ENCODE data around the gene CHI3L2. TPM values are rescaled to one million over a fixed set of nuclear protein-coding genes. Genes with fewer than 3 reads are reported as not detected.

The CHI3L2 gene
- total and polyA plus RNA-seq, 3 donors from 2014 or later: 0.55 to 5.0 (median 4.3) TPM

DNA sequence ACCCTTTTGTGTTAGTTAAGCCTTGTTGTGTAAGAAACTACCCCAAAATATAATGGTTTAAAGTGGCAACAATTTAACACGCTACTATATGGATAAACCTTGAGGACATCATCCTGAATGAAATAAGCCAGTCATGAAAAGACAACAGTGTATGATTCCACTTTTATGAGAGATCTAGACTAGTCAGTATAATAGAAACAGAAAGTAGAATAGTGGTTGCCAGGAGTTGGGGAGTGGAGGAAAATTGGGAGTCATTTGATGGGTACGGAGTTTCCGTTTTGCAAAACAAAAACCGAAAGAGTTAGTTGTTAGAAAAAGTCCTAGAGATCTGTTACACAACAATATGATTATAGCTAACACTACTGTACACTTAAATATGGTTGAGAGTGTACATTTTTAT lies 47.1 kb downstream of the CHI3L2 start:
- H3K27me3 ChIP-seq: no peaks in the 10 kb centered on the region
- H3K9me3 ChIP-seq: no peaks in the 10 kb centered on the region
- peaks cover 6% of the 10 kb centered on the region for H3K4me1 ChIP-seq
- TF ChIP-seq, protein P1, sequence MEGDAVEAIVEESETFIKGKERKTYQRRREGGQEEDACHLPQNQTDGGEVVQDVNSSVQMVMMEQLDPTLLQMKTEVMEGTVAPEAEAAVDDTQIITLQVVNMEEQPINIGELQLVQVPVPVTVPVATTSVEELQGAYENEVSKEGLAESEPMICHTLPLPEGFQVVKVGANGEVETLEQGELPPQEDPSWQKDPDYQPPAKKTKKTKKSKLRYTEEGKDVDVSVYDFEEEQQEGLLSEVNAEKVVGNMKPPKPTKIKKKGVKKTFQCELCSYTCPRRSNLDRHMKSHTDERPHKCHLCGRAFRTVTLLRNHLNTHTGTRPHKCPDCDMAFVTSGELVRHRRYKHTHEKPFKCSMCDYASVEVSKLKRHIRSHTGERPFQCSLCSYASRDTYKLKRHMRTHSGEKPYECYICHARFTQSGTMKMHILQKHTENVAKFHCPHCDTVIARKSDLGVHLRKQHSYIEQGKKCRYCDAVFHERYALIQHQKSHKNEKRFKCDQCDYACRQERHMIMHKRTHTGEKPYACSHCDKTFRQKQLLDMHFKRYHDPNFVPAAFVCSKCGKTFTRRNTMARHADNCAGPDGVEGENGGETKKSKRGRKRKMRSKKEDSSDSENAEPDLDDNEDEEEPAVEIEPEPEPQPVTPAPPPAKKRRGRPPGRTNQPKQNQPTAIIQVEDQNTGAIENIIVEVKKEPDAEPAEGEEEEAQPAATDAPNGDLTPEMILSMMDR (IDR thresholded peaks at IDR 0.05): no peak
- no peak for TF ChIP-seq POLR2A (IDR thresholded peaks at IDR 0.05)
- no peak overlapping the region for H3K27ac ChIP-seq
- no peak for DNase-seq
- no peak overlapping the region for H3K4me3 ChIP-seq
- no peaks in the 10 kb centered on the region for H3K36me3 ChIP-seq (ENCODE audit: low read depth, missing control alignments)
- 89 to 94% methylated on average over 4 of the region's 4 CpGs for WGBS, 2 donors
- intact Hi-C loops (cut with DNase I; ENCODE audit: low total_unique reads): no loop called here

DNA sequence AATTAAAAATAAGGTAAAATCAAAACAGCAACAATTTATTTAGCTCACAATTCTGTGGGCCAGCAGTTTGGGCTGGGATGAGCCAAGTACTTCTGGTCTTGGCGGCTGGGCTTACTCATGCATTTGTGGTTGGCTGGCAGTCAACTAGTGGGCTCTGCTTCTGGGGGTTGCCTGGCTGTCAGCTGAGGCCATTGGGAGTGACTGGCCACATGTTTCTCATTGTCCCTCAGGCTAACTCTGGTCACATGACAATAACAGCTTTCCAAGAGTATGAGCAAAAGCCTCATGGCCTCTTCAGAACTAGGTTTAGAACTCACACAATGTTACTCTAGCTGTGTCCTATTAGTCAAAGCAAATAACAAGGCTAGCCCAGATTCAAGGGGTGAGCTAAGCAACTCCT lies 47.6 kb downstream of the CHI3L2 start:
- WGBS, 2 donors: 58 to 67% methylated on average over 1 of the region's 1 CpG

GRCh38 chr1:111275780-111276433 lies 48.4 kb downstream of the CHI3L2 start:
- no peaks in the 10 kb centered on the region for H3K9me3 ChIP-seq
- peaks cover 4% of the 10 kb centered on the region for H3K4me1 ChIP-seq
- no peak overlapping the region for H3K27ac ChIP-seq
- intact Hi-C loops (cut with DNase I; ENCODE audit: low total_unique reads): no loop called here
- no peaks in the 10 kb centered on the region for H3K27me3 ChIP-seq
- H3K4me3 ChIP-seq: no peak overlapping the region
- TF ChIP-seq, protein P1 (IDR thresholded peaks at IDR 0.05): no peak
- TF ChIP-seq POLR2A (IDR thresholded peaks at IDR 0.05): no peak
- DNase-seq: no peak
- no peaks in the 10 kb centered on the region for H3K36me3 ChIP-seq (ENCODE audit: low read depth, missing control alignments)

More for the DNA sequence above, 47.6 kb downstream of the CHI3L2 start:
- Histone ChIP-seq H3K27ac (no peak overlapping the region), H3K36me3 (ENCODE audit: low read depth, missing control alignments) (no peaks in the 10 kb centered on the region), H3K4me1 (peaks cover 6% of the 10 kb centered on the region), H3K4me3 (no peak overlapping the region), H3K27me3 (no peaks in the 10 kb centered on the region), H3K9me3 (no peaks in the 10 kb centered on the region)
- no peak for DNase-seq
- intact Hi-C loops (cut with DNase I; ENCODE audit: low total_unique reads): no loop called here
- TF ChIP-seq, protein P1 (IDR thresholded peaks at IDR 0.05): no peak
- TF ChIP-seq POLR2A (IDR thresholded peaks at IDR 0.05): no peak

- Histone ChIP-seq H3K9me3 (no peaks in the 10 kb centered on the region), H3K27me3 (no peaks in the 10 kb centered on the region), H3K4me1 (no peaks in the 10 kb centered on the region), H3K27ac (no peak overlapping the region), H3K4me3 (no peak overlapping the region), H3K36me3 (ENCODE audit: low read depth, missing control alignments) (no peaks in the 10 kb centered on the region)
- intact Hi-C loops (cut with DNase I; ENCODE audit: low total_unique reads): no loop called here
- no peak for DNase-seq
- 85 to 87% methylated on average over 4 of the region's 4 CpGs for WGBS, 2 donors
- no peak for TF ChIP-seq POLR2A (IDR thresholded peaks at IDR 0.05)
- TF ChIP-seq, protein P1 (IDR thresholded peaks at IDR 0.05): no peak
These were observed 51.6 kb downstream of the CHI3L2 start for GRCh38 chr1:111279144-111279543.

- H3K9me3 ChIP-seq: no peaks in the 10 kb centered on the region
- no peak overlapping the region for H3K4me3 ChIP-seq
- no peaks in the 10 kb centered on the region for H3K27me3 ChIP-seq
- no peak overlapping the region for H3K27ac ChIP-seq
- H3K4me1 ChIP-seq: no peaks in the 10 kb centered on the region
- intact Hi-C loops (cut with DNase I; ENCODE audit: low total_unique reads): no loop called here
- TF ChIP-seq, protein P1 (IDR thresholded peaks at IDR 0.05): no peak
- no peak for TF ChIP-seq POLR2A (IDR thresholded peaks at IDR 0.05)
- no peak for DNase-seq
- H3K36me3 ChIP-seq (ENCODE audit: low read depth, missing control alignments): no peaks in the 10 kb centered on the region
These were observed 52.8 kb downstream of the CHI3L2 start for GRCh38 chr1:111280267-111280666.
